Upper lobe of left lung (tissue), 6 donors: ENCODE measurements around the gene MPRIP. TPM values are rescaled to one million over a fixed set of nuclear protein-coding genes. Genes with fewer than 3 reads are reported as not detected.

Source experiments
- ATAC-seq, 2 donors: fragments of 200-7000 bp; cut with Tn5 transposase; one replicate each; pipeline ENCODE4 v1.9.1; 2022; ENCODE audit warnings: mild to moderate bottlenecking in 2 of 2, moderate library complexity in 2 of 2; ENCODE audit not compliant: low FRiP score in 2 of 2
- DNase-seq, 2 donors: peaks; one replicate each; pipeline ENCODE4 v3.0.0-alpha.2; 2019 to 2020
- H3K27ac ChIP-seq, 4 donors: fragments of 200-600 bp; sonication (generic); one replicate each; pipeline ENCODE4 v1.5.1; 2016 to 2019
- H3K27me3 ChIP-seq, 4 donors: fragments of 200-600 bp; sonication (generic); one replicate each; pipeline ENCODE4 v1.5.1; 2017 to 2019
- H3K36me3 ChIP-seq, 4 donors: fragments of 200-600 bp; sonication (generic); one replicate each; pipeline ENCODE4 v1.5.1; 2016 to 2019
- H3K4me1 ChIP-seq, 4 donors: fragments of 200-600 bp; sonication (generic); one replicate each; pipeline ENCODE4 v1.5.1; 2018 to 2019
- H3K4me3 ChIP-seq, 4 donors: fragments of 200-600 bp; sonication (generic); one replicate each; pipeline ENCODE4 v1.5.1; 2017 to 2019; ENCODE audit warnings: mild to moderate bottlenecking in 2 of 4, moderate library complexity in 1 of 4
- H3K9me3 ChIP-seq, 4 donors: fragments of 200-600 bp; sonication (generic); one replicate each; pipeline ENCODE4 v1.5.1; 2018 to 2019
- EP300 ChIP-seq, 4 donors: sonication (generic); formaldehyde crosslinking; IDR thresholded peaks; one replicate each; pipeline ENCODE4 v1.5.1; 2017; ENCODE audit warnings: antibody characterized with exemption in 4 of 4, control low read depth in 2 of 4
- POLR2A ChIP-seq, 4 donors: fragments of 450-650 bp; IDR thresholded peaks; one replicate each; pipeline ENCODE4 v1.5.1; 2016 to 2017; ENCODE audit warnings: antibody characterized with exemption in 4 of 4, mild to moderate bottlenecking in 2 of 4
- POLR2AphosphoS5 ChIP-seq, 2 donors: sonication (generic); formaldehyde crosslinking; IDR thresholded peaks; one replicate each; pipeline ENCODE4 v1.5.1; 2017; ENCODE audit warnings: antibody characterized with exemption in 2 of 2
- WGBS, 2 donors: methylation state at CpG; one replicate each; pipeline ENCODE4 v1.1.5; 2017 to 2018; 5-methylcytosine and 5-hydroxymethylcytosine counted together
- total RNA-seq, 6 donors: library from RNA; depleted of rRNA in 4 of 6; stranded (reverse); fragments of >200 nt in 4 of 6; gene quantifications; one replicate each; pipeline versions ENCODE4 v1.1.0 to v1.2.1, GENCODE V29; 2016 to 2021
- TF ChIP-seq, protein P1 (sequence below), 6 experiments: fragments of 450-650 bp in 4 of 6; fragments of 200-600 bp in 2 of 6; sonication (generic) in 2 of 6; IDR thresholded peaks; one replicate each; pipeline ENCODE4 v1.5.1; 2016 to 2019; ENCODE audit warnings: antibody characterized with exemption in 6 of 6
- donor health status: DM: no; HTN: no; CAD: no; lungs with moderate emphysema.
- donor health status: DM: no; HTN: yes; CAD: no; lungs with severe emphysema.

Gene MPRIP
- total RNA-seq, 6 donors from 2014 or later, result 201 to 380 (median 285) TPM

GRCh38 chr17:17176341-17176740 is 134.1 kb downstream of the MPRIP start:
- Histone ChIP-seq H3K27me3 (no peaks in the 10 kb centered on the region), H3K27ac (no peak overlapping the region), H3K4me1 (peaks cover 8 to 20% (median 16%) of the 10 kb centered on the region in 4 donors), H3K9me3 (no peaks in the 10 kb centered on the region), H3K4me3 (no peak overlapping the region), H3K36me3 (peaks cover 36 to 100% (median 89%) of the 10 kb centered on the region in 4 donors)
- DNase-seq (no peak), ATAC-seq (no peak)
- WGBS, 2 donors, result 95 to 96% methylated on average over 12 of the region's 12 CpGs
- TF ChIP-seq EP300 (IDR thresholded peaks at IDR 0.05) (no peak), POLR2A (IDR thresholded peaks at IDR 0.05) (no peak), POLR2AphosphoS5 (IDR thresholded peaks at IDR 0.05) (no peak)
- TF ChIP-seq, protein P1, sequence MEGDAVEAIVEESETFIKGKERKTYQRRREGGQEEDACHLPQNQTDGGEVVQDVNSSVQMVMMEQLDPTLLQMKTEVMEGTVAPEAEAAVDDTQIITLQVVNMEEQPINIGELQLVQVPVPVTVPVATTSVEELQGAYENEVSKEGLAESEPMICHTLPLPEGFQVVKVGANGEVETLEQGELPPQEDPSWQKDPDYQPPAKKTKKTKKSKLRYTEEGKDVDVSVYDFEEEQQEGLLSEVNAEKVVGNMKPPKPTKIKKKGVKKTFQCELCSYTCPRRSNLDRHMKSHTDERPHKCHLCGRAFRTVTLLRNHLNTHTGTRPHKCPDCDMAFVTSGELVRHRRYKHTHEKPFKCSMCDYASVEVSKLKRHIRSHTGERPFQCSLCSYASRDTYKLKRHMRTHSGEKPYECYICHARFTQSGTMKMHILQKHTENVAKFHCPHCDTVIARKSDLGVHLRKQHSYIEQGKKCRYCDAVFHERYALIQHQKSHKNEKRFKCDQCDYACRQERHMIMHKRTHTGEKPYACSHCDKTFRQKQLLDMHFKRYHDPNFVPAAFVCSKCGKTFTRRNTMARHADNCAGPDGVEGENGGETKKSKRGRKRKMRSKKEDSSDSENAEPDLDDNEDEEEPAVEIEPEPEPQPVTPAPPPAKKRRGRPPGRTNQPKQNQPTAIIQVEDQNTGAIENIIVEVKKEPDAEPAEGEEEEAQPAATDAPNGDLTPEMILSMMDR (IDR thresholded peaks at IDR 0.05), result no peak

DNA sequence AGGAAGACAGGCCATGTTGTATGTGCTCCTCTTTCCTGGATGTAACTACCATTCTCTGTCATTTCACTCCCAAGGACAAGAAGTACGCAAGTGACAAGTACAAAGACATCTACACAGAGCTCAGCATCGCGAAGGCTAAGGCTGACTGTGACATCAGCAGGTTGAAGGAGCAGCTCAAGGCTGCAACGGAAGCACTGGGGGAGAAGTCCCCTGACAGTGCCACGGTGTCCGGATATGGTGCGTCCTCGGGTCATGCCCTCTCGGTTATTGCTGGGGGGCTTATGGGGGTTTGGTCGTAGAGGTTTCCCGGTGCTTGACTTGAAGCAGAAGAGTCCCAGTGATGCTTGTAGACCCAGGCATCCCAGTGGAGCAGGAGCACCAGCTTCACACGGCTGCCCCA is 134.9 kb downstream of the MPRIP start:
- no peaks in the 10 kb centered on the region for H3K27me3 ChIP-seq
- H3K9me3 ChIP-seq, result no peaks in the 10 kb centered on the region
- no peak for ATAC-seq
- no peak for TF ChIP-seq POLR2AphosphoS5 (IDR thresholded peaks at IDR 0.05)
- no peak for TF ChIP-seq POLR2A (IDR thresholded peaks at IDR 0.05)
- TF ChIP-seq, protein P1 (IDR thresholded peaks at IDR 0.05), result no peak
- no peak for TF ChIP-seq EP300 (IDR thresholded peaks at IDR 0.05)
- no peak overlapping the region for H3K4me3 ChIP-seq
- 96 to 97% methylated on average over 12 of the region's 12 CpGs for WGBS, 2 donors
- no peak overlapping the region for H3K27ac ChIP-seq
- DNase-seq, result no peak
- H3K36me3 ChIP-seq, result peaks cover 36 to 100% (median 88%) of the 10 kb centered on the region in 4 donors
- peaks cover 0 to 12% (median 10%) of the 10 kb centered on the region in 4 donors for H3K4me1 ChIP-seq

DNA sequence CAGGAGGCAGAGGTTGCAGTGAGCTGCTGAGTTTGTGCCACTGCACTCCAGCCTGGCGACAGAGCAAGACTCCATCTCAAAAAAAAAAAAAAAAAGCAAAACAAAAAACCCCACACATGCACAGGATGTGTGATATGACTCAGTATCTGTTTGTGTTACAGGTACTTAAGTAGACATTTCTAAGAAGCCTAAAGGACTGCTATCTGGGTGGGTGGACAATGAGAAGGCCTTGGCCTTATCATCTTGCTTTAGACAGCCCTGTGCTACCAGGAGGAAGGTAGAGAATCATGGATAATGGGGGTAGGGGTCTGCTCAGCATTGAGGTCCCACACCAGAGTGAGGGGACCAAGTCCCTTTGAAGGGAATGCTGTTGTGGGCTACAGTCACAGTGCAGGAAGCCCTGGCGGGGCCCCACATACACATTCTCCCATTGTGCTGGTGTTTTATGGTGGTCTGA is 137.1 kb downstream of the MPRIP start:
- TF ChIP-seq POLR2A (IDR thresholded peaks at IDR 0.05) (no peak), EP300 (IDR thresholded peaks at IDR 0.05) (no peak), POLR2AphosphoS5 (IDR thresholded peaks at IDR 0.05) (no peak)
- TF ChIP-seq, protein P1 (IDR thresholded peaks at IDR 0.05), result no peak
- Histone ChIP-seq H3K27me3 (no peaks in the 10 kb centered on the region), H3K4me3 (no peak overlapping the region), H3K36me3 (peaks cover 34 to 99% (median 82%) of the 10 kb centered on the region in 4 donors), H3K27ac (no peak overlapping the region), H3K9me3 (no peaks in the 10 kb centered on the region), H3K4me1 (peaks cover 3 to 20% (median 5%) of the 10 kb centered on the region in 4 donors)
- no peak for ATAC-seq
- no peak for DNase-seq
- WGBS, 2 donors, result 72 to 100% methylated on average over 2 of the region's 2 CpGs

DNA sequence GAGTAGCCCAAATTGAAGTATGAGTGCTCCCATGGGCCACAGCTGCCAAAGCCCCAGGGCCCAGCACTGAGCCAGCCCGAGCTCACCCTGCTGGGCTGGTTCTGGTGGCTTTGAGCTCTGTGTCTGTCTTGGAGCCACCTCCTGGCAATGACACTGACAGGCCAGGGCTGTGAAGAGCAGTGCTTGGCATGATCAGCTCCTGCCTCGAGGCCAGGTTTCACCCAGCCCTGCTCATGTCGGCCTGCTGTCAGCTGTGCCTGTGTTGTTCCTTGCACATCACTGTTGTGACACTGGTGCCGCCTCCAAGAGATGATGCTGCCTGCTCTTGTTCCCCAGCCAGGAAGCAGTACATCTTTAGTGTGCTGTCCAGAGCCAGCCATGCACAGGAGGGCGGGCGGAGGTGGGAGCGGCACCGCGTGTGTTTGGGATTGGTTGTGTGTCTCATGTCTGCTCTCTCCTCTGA is 137.9 kb downstream of the MPRIP start:
- peaks cover 34 to 95% (median 83%) of the 10 kb centered on the region in 4 donors for H3K36me3 ChIP-seq
- no peaks in the 10 kb centered on the region for H3K9me3 ChIP-seq
- no peak for ATAC-seq
- no peak for TF ChIP-seq POLR2A (IDR thresholded peaks at IDR 0.05)
- TF ChIP-seq POLR2AphosphoS5 (IDR thresholded peaks at IDR 0.05), result no peak
- TF ChIP-seq, protein P1 (IDR thresholded peaks at IDR 0.05), result no peak
- no peak for TF ChIP-seq EP300 (IDR thresholded peaks at IDR 0.05)
- H3K4me1 ChIP-seq, result peaks cover 9 to 26% (median 10%) of the 10 kb centered on the region in 4 donors
- H3K27ac ChIP-seq, result peak overlapping the region in 1 of 4 donors; percentile 22
- WGBS, 2 donors, result 96 to 99% methylated on average over 6 to 9 of the region's 9 CpGs
- DNase-seq, result no peak
- H3K4me3 ChIP-seq, result no peak overlapping the region
- H3K27me3 ChIP-seq, result no peaks in the 10 kb centered on the region
